Vagina (tissue), 2 donors: ENCODE results near the gene ZC2HC1C.
A peak's percentile ranks its signal among the peaks of the same experiment; 100 is the strongest.

ENCODE experiments used
- CTCF ChIP-seq, 3 experiments: fragments of 450-650 bp in 2 of 3; fragments of 200-600 bp in 1 of 3; sonication (generic) in 1 of 3; IDR thresholded peaks; one replicate each; pipeline ENCODE4 v1.5.1; 2017 to 2019; ENCODE audit warnings: antibody characterized with exemption in 3 of 3, mild to moderate bottlenecking in 2 of 3, moderate library complexity in 2 of 3
- POLR2AphosphoS5 ChIP-seq, 2 donors: sonication (generic); formaldehyde crosslinking; IDR thresholded peaks; one replicate each; pipeline ENCODE4 v1.9.0; 2017; ENCODE audit warnings: antibody characterized with exemption in 2 of 2, mild to moderate bottlenecking in 2 of 2, low read depth in 1 of 2; ENCODE audit not compliant: insufficient read depth in 1 of 2

- TF ChIP-seq CTCF (IDR thresholded peaks at IDR 0.05) (peak; percentile 61 to 83 (median 80)), POLR2AphosphoS5 (IDR thresholded peaks at IDR 0.05; ENCODE audit: insufficient read depth in 1 of 2, low read depth in 1 of 2) (no peak)
Measured at GRCh38 chr14:75088566-75089373, 19.3 kb downstream of the ZC2HC1C start.
